IMR-90 (cell line): ENCODE results near the gene LYSMD2. TPM values are rescaled to one million over a fixed set of nuclear protein-coding genes. Genes with fewer than 3 reads are reported as not detected.

ENCODE experiments used
- ATAC-seq: fragments of 200-7000 bp; cut with Tn5 transposase; 2 replicates; pipeline ENCODE4 v1.9.1; 2020; ENCODE audit warnings: low read depth, mild to moderate bottlenecking, moderate library complexity
- Bru-seq: library from RNA; stranded (reverse); fragments of 400-500 nt; gene quantifications from one replicate; lab custom pipeline; 2021; lab: Mats Ljungman, UMichigan
- BruChase-seq, 2 experiments: library from RNA; stranded (reverse); fragments of 400-500 nt; gene quantifications; one replicate each; lab custom pipeline; 2021; lab: Mats Ljungman, UMichigan
- BruUV-seq: library from RNA; stranded (reverse); fragments of 400-500 nt; replicated peaks from 2 replicates; lab custom pipeline; 2021; lab: Mats Ljungman, UMichigan
- CTCF ChIA-PET: fragments of 300-600 bp; formaldehyde crosslinking; extraction: SDS; loops from one replicate; lab custom pipeline; 2021; ENCODE audit warnings: antibody characterized with exemption; lab: Yijun Ruan, JAX
- POLR2A ChIA-PET: fragments of 300-600 bp; sonication (Branson Sonifier 250); formaldehyde crosslinking; loops from one replicate; lab custom pipeline; 2022; ENCODE audit warnings: antibody characterized with exemption; ENCODE audit not compliant: unreplicated experiment; lab: Charles Lee
- DNase-seq: peaks from one replicate; pipeline ENCODE4 v3.0.0; 2013
- H2AFZ ChIP-seq: replicated peaks from 2 replicates; pipeline ENCODE3; 2013; ENCODE audit warnings: low read length, mild to moderate bottlenecking; ENCODE audit not compliant: poor library complexity
- H2AK5ac ChIP-seq: 2 replicates; pipeline ENCODE4 v1.6.1; 2013; ENCODE audit warnings: low read depth, low read length, inconsistent platforms
- H2AK9ac ChIP-seq: replicated peaks from 2 replicates; pipeline ENCODE3; 2013; ENCODE audit warnings: mild to moderate bottlenecking, low read depth, low read length, moderate library complexity; ENCODE audit not compliant: poor library complexity
- H2BK120ac ChIP-seq: 2 replicates; pipeline ENCODE4 v1.6.1; 2013; ENCODE audit warnings: low read depth, low read length, inconsistent platforms
- H2BK15ac ChIP-seq: 3 replicates; pipeline ENCODE4 v1.6.1; 2013; ENCODE audit warnings: low read depth, low read length, inconsistent platforms
- H2BK20ac ChIP-seq: 2 replicates; pipeline ENCODE4 v1.6.1; 2013; ENCODE audit warnings: low read depth, mild to moderate bottlenecking, inconsistent platforms, low read length, moderate library complexity
- H2BK5ac ChIP-seq: 2 replicates; pipeline ENCODE4 v1.6.1; 2013; ENCODE audit warnings: mild to moderate bottlenecking, low read depth, low read length, inconsistent platforms; ENCODE audit not compliant: poor library complexity, severe bottlenecking
- H3K14ac ChIP-seq: replicated peaks from 2 replicates; pipeline ENCODE4 v1.6.1; 2013; ENCODE audit warnings: low read depth, low read length, inconsistent platforms
- H3K18ac ChIP-seq: 2 replicates; pipeline ENCODE4 v1.6.1; 2013; ENCODE audit warnings: low read depth, low read length, control low read depth
- H3K23ac ChIP-seq: 2 replicates; pipeline ENCODE4 v1.6.1; 2013; ENCODE audit warnings: low read depth, low read length, inconsistent platforms
- H3K27ac ChIP-seq: 2 replicates; pipeline ENCODE4 v1.5.1; 2013; ENCODE audit warnings: mild to moderate bottlenecking, control low read depth, low read length; ENCODE audit not compliant: insufficient read depth
- H3K27me3 ChIP-seq: 2 replicates; pipeline ENCODE4 v1.6.1; 2013; ENCODE audit warnings: low read length; ENCODE audit not compliant: control insufficient read depth, insufficient read depth
- H3K36me3 ChIP-seq: 2 replicates; pipeline ENCODE4 v1.6.1; 2013; ENCODE audit warnings: low read length, mixed read lengths; ENCODE audit not compliant: control insufficient read depth, insufficient read depth
- H3K4ac ChIP-seq: 2 replicates; pipeline ENCODE4 v1.6.1; 2013; ENCODE audit warnings: low read depth, low read length, inconsistent platforms
- H3K4me1 ChIP-seq: 2 replicates; pipeline ENCODE4 v1.6.1; 2013; ENCODE audit warnings: low read length, mixed read lengths; ENCODE audit not compliant: control insufficient read depth, insufficient read depth
- H3K4me2 ChIP-seq: 2 replicates; pipeline ENCODE4 v1.6.1; 2013; ENCODE audit warnings: low read depth, mild to moderate bottlenecking, control low read depth, low read length, moderate library complexity
- H3K4me3 ChIP-seq: 2 replicates; pipeline ENCODE4 v1.5.1; 2013; ENCODE audit warnings: low read depth, mild to moderate bottlenecking, control low read depth, low read length, moderate library complexity; ENCODE audit not compliant: insufficient read depth
- H3K56ac ChIP-seq: 2 replicates; pipeline ENCODE4 v1.6.1; 2013; ENCODE audit warnings: low read length, inconsistent platforms; ENCODE audit not compliant: insufficient read depth; ENCODE audit errors: extremely low read depth
- H3K79me1 ChIP-seq, 2 experiments: 2 replicates each; pipeline ENCODE4 v1.6.1; 2013; ENCODE audit warnings: low read length in 2 of 2, inconsistent platforms in 1 of 2, low read depth in 1 of 2
- H3K9ac ChIP-seq: 2 replicates; pipeline ENCODE4 v1.6.1; 2013; ENCODE audit warnings: low read depth, low read length, control low read depth
- H3K9me1 ChIP-seq: 2 replicates; pipeline ENCODE4 v1.6.1; 2013; ENCODE audit warnings: low read length, inconsistent platforms; ENCODE audit not compliant: insufficient read depth
- H3K9me3 ChIP-seq: 2 replicates; pipeline ENCODE4 v1.6.1; 2013; ENCODE audit warnings: low read length; ENCODE audit not compliant: control insufficient read depth, insufficient read depth
- H4K20me1 ChIP-seq: 2 replicates; pipeline ENCODE4 v1.6.1; 2013; ENCODE audit warnings: low read length, inconsistent platforms; ENCODE audit not compliant: insufficient read depth
- H4K5ac ChIP-seq: 2 replicates; pipeline ENCODE4 v1.6.1; 2013; ENCODE audit warnings: mild to moderate bottlenecking, low read depth, low read length, control low read depth
- H4K8ac ChIP-seq, 2 experiments: 2 replicates each; pipeline ENCODE4 v1.6.1; 2013; ENCODE audit warnings: low read depth in 2 of 2, low read length in 2 of 2, control low read depth in 1 of 2, inconsistent platforms in 1 of 2
- H4K91ac ChIP-seq: 2 replicates; pipeline ENCODE4 v1.6.1; 2013; ENCODE audit warnings: low read depth, low read length, inconsistent platforms; ENCODE audit not compliant: insufficient read depth
- CEBPB ChIP-seq: IDR thresholded peaks from 2 replicates; pipeline ENCODE4 v1.6.1; 2012; ENCODE audit warnings: low read depth, low read length, improper control_type of control experiment
- FOS ChIP-seq: fragments of 150-350 bp; IDR thresholded peaks from 2 replicates; pipeline ENCODE4 v1.6.1; 2016; ENCODE audit warnings: low read depth, low read length
- MAFK ChIP-seq: IDR thresholded peaks from 2 replicates; pipeline ENCODE4 v1.6.1; 2012; ENCODE audit warnings: low read depth, low read length, improper control_type of control experiment
- MAZ ChIP-seq: IDR thresholded peaks from 2 replicates; pipeline ENCODE4 v1.6.1; 2012; ENCODE audit warnings: low read depth, mild to moderate bottlenecking, low read length, improper control_type of control experiment, moderate library complexity, borderline replicate concordance
- MXI1 ChIP-seq: IDR thresholded peaks from 2 replicates; pipeline ENCODE4 v1.6.1; 2012; ENCODE audit warnings: low read depth, mild to moderate bottlenecking, low read length, moderate library complexity, borderline replicate concordance
- POLR2A ChIP-seq: IDR thresholded peaks from 2 replicates; pipeline ENCODE4 v1.6.1; 2012; ENCODE audit warnings: mild to moderate bottlenecking, low read depth, low read length
- RAD21 ChIP-seq: IDR thresholded peaks from 2 replicates; pipeline ENCODE4 v1.6.1; 2012; ENCODE audit warnings: low read length, improper control_type of control experiment
- RCOR1 ChIP-seq: IDR thresholded peaks from 2 replicates; pipeline ENCODE4 v1.6.1; 2012; ENCODE audit warnings: mild to moderate bottlenecking, low read length, improper control_type of control experiment; ENCODE audit not compliant: insufficient replicate concordance
- SMC3 ChIP-seq: fragments of 150-350 bp; IDR thresholded peaks from 2 replicates; pipeline ENCODE4 v1.6.1; 2016; ENCODE audit warnings: low read depth, mild to moderate bottlenecking, antibody characterized with exemption, low read length, moderate library complexity
- WGBS, 2 experiments: methylation state at CpG; one replicate each; pipeline versions ENCODE4 v1.1.5 to v1.1.7; 2013; ENCODE audit warnings: missing lambda C conversion rate in 2 of 2; ENCODE audit not compliant: insufficient read length in 1 of 2; ENCODE audit errors: extremely low coverage in 2 of 2; 5-methylcytosine and 5-hydroxymethylcytosine counted together
- dilution Hi-C: fragments of 300-500 bp; cut with HindIII; formaldehyde crosslinking; loops from one replicate; pipeline ENCODE4 v1.14.3; 2018; ENCODE audit warnings: low sequenced_read_pairs; ENCODE audit not compliant: unreplicated experiment
- in situ Hi-C: fragments of 300-500 bp; cut with MboI; formaldehyde crosslinking; loops from 3 replicates; pipeline ENCODE4 v1.14.3; 2019; ENCODE audit warnings: low sequenced_read_pairs, inconsistent platforms, mixed read lengths
- intact Hi-C: fragments of 100-400 bp; cut with micrococcal nuclease; formaldehyde crosslinking; loops from 2 replicates; pipeline ENCODE4 v1.10.0; 2022
- long read RNA-seq: library from polyadenylated mRNA; unstranded; transcript quantifications from one replicate; pipeline ENCODE4 v2.0.0, GENCODE V29; 2021; ENCODE audit not compliant: unreplicated experiment
- polyA plus RNA-seq, 3 experiments: library from polyadenylated mRNA; depleted of rRNA; stranded (reverse); fragments of >200 nt; gene quantifications; 2 replicates each; pipeline ENCODE4 v1.2.3, GENCODE V29; 2012; ENCODE audit warnings: low replicate concordance in 1 of 3
- total RNA-seq: library from RNA; depleted of rRNA; stranded (reverse); fragments of >200 nt; gene quantifications from 2 replicates; pipeline ENCODE4 v1.2.3, GENCODE V29; 2012; rRNA removed
- TF ChIP-seq, protein P1 (sequence below): fragments of 150-350 bp; IDR thresholded peaks from 2 replicates; pipeline ENCODE4 v1.6.1; 2016; ENCODE audit warnings: low read depth, mild to moderate bottlenecking, low read length, moderate library complexity, borderline replicate concordance
- TF ChIP-seq, protein P2 (sequence below): conservative IDR thresholded peaks from 2 replicates; pipeline ENCODE4 v1.5.1; 2012; ENCODE audit warnings: mild to moderate bottlenecking, low read depth, low read length, improper control_type of control experiment

Gene LYSMD2, protein sequence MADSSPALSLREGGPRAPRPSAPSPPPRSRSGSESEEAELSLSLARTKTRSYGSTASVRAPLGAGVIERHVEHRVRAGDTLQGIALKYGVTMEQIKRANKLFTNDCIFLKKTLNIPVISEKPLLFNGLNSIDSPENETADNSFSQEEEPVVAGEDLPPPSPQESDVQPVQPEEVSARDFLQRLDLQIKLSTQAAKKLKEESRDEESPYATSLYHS
- total RNA-seq (5.9 and 7.2 TPM in 2 replicates), polyA plus RNA-seq (2012; rRNA removed) (5.6 and 6.0 TPM in 2 replicates), Bru-seq, nascent RNA (percentile 42 among the genes with signal in this experiment), BruChase-seq, experiment 1, labeled RNA remaining after a 6-hour chase (percentile 36 among the genes with signal in this experiment), BruChase-seq, experiment 2, labeled RNA remaining after a 2-hour chase (percentile 37 among the genes with signal in this experiment)
- 4.4 and 6.9 TPM in 2 replicates for polyA plus RNA-seq (2012; cell fraction: cytosol; rRNA removed)
- 2.1 and 5.4 TPM in 2 replicates for polyA plus RNA-seq (2012; cell fraction: nucleus; rRNA removed; ENCODE audit: low replicate concordance)
- long read RNA-seq, transcript LYSMD2-201 (3 exons, 1,759 nt) = major isoform, 9 of 12 reads
- long read RNA-seq, partial matches to known transcripts = 0 of 12 reads
- long read RNA-seq, other reads (novel, unspliced or antisense) = 3 of 12 reads

DNA sequence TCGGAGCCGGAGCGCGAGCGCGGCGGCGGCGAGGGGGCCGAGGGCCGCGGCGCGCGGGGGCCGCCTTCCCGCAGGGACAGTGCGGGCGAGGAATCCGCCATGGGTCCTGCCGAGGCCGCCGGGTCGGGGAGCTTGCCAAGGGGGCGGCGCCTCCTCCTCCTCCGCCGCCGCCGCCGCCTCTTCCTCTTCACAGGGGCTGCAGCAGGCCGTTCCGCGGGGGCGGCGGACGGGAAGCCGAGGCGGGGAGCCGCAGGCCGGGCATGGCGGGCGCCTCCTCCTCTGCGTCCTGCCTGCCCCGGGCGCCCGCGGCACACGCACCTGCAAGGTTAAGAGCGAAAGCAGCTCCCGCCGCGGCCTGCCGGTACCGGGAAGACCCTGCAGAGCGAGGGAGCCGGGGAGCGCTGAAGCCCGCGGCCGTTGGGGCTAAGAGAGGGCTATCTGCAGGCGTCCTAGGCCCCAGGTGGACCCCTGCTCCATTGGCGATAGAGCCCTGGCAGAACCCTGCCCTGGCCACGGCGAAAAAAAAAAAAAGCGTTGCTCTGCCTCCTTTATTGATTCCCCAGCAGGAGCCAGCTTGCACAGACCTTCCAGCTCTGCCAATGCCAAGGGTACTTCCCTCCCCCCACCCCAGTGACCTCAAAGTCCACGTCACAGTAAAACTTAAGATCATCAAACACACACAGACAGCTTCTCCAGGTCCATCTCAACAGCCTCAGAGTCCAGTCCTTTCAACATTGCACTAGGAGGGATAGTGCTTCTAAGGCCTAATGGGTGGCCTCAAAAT, at the start of gene LYSMD2:
LYSMD2 (minus strand) TSS at position 134 of the 784 bp plus-strand sequence; CDS start at position 101, 33 bp downstream.
- no peak within 1 kb of the TSS; the same call in none of the 2 replicates for H3K18ac ChIP-seq
- H4K8ac ChIP-seq = peak within 1 kb of the TSS; percentile 75 to 80
- H2BK120ac ChIP-seq = 0 out of 2 replicates have a peak within 1 kb of the TSS, but pooled peaks have one; percentile 3
- no peaks in the 10 kb centered on the region for H4K20me1 ChIP-seq
- peak within 1 kb of the TSS; percentile 79 for H3K23ac ChIP-seq
- H3K27ac ChIP-seq = peak within 1 kb of the TSS; percentile 18; the same call in 1 of the 2 replicates
- H2BK20ac ChIP-seq = no peak within 1 kb of the TSS
- peak within 1 kb of the TSS; percentile 23; the same call in 1 of the 2 replicates for H4K91ac ChIP-seq
- H2AK5ac ChIP-seq = no peak within 1 kb of the TSS
- intact Hi-C loops (loop anchor here (2.0 kb wide), 1 partner anchor 21 kb away; no protein-coding TSS in a partner anchor), in situ Hi-C loops (no loop called here), dilution Hi-C loops (no loop called here)
- CTCF ChIA-PET = interaction anchor here (0.7 to 2.2 kb wide), 4 partner anchors 16 to 146 kb away, joined by 3 to 16 read pairs (median 3); no protein-coding TSS in a partner anchor
- no peaks in the 10 kb centered on the region for H3K36me3 ChIP-seq
- H2AK9ac ChIP-seq = peak within 1 kb of the TSS; percentile 71
- POLR2A ChIA-PET = interaction anchor here (0.6 to 1.1 kb wide), 2 partner anchors 20 to 106 kb away, joined by 3 to 4 read pairs; no protein-coding TSS in a partner anchor
- peak within 1 kb of the TSS; percentile 61 for H3K9ac ChIP-seq
- H2AFZ ChIP-seq = peak within 1 kb of the TSS; percentile 98
- no TSS peak for BruUV-seq
- no peaks in the 10 kb centered on the region; the same call in 1 of the 2 replicates for H3K9me1 ChIP-seq
- H3K9me3 ChIP-seq = no peaks in the 10 kb centered on the region
- peak; percentile 90 for ATAC-seq
- WGBS, 2 experiments = 1% methylated on average over 13 of the region's 67 CpGs; no CpG with 5 or more reads in 1 of the 2 experiments
- H3K4me1 ChIP-seq = peaks cover 6% of the 10 kb centered on the region; the same call in 1 of the 2 replicates
- peak within 1 kb of the TSS; percentile 98 for H3K4me3 ChIP-seq
- H3K27me3 ChIP-seq = no peaks in the 10 kb centered on the region
- peaks cover 8 to 31% of the 10 kb centered on the region in 2 experiments for H3K79me1 ChIP-seq
- no peak within 1 kb of the TSS for H3K56ac ChIP-seq
- H3K4ac ChIP-seq = peak within 1 kb of the TSS; percentile 68
- peak within 1 kb of the TSS; percentile 22 for H4K5ac ChIP-seq
- DNase-seq = peak; percentile 36
- H2BK15ac ChIP-seq = no peak within 1 kb of the TSS
- H3K14ac ChIP-seq = peak within 1 kb of the TSS; percentile 61
- H2BK5ac ChIP-seq = peak within 1 kb of the TSS; percentile 47
- peak within 1 kb of the TSS; percentile 96 for H3K4me2 ChIP-seq
- TF ChIP-seq POLR2A = no peak
- TF ChIP-seq, protein P1, sequence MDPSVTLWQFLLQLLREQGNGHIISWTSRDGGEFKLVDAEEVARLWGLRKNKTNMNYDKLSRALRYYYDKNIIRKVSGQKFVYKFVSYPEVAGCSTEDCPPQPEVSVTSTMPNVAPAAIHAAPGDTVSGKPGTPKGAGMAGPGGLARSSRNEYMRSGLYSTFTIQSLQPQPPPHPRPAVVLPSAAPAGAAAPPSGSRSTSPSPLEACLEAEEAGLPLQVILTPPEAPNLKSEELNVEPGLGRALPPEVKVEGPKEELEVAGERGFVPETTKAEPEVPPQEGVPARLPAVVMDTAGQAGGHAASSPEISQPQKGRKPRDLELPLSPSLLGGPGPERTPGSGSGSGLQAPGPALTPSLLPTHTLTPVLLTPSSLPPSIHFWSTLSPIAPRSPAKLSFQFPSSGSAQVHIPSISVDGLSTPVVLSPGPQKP = no peak
- TF ChIP-seq MAFK = no peak
- TF ChIP-seq, protein P2, sequence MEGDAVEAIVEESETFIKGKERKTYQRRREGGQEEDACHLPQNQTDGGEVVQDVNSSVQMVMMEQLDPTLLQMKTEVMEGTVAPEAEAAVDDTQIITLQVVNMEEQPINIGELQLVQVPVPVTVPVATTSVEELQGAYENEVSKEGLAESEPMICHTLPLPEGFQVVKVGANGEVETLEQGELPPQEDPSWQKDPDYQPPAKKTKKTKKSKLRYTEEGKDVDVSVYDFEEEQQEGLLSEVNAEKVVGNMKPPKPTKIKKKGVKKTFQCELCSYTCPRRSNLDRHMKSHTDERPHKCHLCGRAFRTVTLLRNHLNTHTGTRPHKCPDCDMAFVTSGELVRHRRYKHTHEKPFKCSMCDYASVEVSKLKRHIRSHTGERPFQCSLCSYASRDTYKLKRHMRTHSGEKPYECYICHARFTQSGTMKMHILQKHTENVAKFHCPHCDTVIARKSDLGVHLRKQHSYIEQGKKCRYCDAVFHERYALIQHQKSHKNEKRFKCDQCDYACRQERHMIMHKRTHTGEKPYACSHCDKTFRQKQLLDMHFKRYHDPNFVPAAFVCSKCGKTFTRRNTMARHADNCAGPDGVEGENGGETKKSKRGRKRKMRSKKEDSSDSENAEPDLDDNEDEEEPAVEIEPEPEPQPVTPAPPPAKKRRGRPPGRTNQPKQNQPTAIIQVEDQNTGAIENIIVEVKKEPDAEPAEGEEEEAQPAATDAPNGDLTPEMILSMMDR = no peak
- TF ChIP-seq MAZ = no peak
- no peak for TF ChIP-seq MXI1
- TF ChIP-seq RCOR1 = no peak
- TF ChIP-seq FOS = no peak
- TF ChIP-seq CEBPB = no peak
- TF ChIP-seq SMC3 = no peak
- TF ChIP-seq RAD21 = no peak
